AG08396 (cell line): ENCODE data around the gene PTPN11.
A peak's percentile ranks its signal among the peaks of the same experiment; 100 is the strongest.
"Not testable (repeated sequence)": the region's sequence is repeated elsewhere in the genome, so short reads cannot be mapped to it uniquely, and the experiment has no call there.

Experiments used
- DNase-seq: peaks from one replicate; pipeline ENCODE4 v3.0.0; 2012; ENCODE audit warnings: low spot score, mixed read lengths

The PTPN11 gene

DNA sequence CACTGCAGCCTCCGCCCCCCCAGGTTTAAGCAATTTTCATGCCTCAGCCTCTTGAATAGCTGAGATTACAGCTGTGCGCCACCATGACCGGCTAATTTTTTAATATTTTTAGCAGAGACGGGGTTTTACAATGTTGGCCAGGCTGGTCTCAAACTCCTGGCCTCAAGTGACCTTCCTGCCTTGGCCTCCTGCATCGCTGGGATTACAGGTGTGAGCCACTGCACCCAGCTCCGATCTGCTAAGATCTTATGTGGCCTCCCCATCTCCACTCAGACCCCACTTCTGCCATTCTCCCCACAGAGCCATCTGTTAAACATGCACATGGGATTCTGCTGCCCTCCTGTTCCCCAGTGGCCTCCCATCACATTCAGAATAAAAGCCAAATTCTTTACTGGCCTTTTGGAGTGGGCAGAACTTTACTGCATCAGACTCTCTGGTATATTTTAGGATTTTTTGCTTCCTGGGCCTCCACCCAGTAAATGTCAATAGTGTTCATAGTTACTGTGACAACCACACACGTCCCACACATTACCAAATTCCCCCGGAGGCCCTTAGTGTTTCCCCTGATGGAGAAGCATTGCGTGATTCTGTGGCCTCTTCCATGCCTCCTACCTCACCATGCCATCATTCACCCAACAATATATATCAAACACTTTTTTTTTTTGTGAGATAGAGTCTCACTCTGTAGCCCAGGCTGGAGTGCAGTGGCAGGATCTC, 96.3 kb downstream of the PTPN11 start:
- no peak for DNase-seq

DNA sequence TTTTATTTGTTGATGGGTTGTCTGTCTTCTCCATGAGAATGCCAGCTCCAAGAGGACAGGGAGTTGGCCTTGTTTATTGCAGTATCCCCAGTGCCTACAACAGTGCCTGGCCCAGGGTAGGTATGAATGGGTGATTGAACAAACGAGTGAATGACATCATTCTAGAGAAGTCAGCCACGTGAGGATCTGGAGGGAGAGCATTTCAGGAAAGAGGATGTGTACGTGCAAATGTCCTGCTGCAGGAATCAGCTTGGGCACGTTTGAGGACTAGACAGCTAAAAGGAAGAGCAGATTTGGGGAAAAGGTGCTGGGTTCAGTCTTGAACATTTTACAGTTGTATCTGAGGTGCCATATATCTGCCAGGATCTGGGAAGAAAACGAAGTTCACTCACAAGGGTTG, 97.1 kb downstream of the PTPN11 start:
- no peak for DNase-seq

GRCh38 chr12:112517730-112518364, 99.1 kb downstream of the PTPN11 start:
- no peak for DNase-seq

DNA sequence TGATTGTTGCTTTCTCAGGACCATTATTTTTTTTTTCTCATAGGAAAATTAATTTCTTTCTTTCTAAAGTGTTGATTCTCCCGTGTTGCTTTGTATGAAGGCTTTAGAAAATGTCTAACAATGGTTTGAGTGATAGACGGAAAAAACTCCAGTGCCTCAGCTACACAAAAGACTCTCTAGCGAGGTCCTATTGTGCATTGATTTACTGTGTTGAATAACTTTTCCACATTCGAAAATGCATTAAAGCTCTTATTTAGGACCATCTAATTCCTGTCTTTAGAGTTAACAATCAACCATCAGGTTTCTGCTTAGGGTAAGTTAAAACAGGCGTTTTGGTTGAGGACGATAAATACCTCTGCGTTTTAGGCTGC, 99.6 kb downstream of the PTPN11 start:
- DNase-seq: no peak

DNA sequence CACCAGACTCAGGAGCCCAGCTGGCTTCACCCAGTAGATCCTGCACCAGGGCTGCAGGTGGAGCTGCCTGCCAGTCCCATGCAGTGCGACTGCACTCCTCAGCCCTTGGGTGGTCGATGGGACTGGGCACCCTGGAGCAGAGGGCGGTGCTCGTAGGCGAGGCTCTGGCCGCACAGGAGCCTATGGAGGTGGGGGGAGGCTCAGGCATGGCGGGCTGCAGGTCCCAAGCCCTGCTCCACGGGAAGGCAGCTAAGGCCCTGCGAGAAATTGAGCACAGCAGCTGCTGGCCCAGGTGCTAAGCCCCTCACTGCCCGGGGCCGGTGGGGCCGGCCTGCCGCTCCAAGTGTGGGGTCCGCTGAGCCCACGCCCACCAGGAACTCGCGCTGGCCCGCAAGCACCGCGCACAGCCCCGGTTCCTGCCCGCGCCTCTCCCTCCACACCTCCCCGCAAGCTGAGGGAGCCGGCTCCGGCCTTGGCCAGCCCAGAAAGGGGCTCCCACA, 101.1 kb downstream of the PTPN11 start:
- not testable (repeated sequence) for DNase-seq

DNA sequence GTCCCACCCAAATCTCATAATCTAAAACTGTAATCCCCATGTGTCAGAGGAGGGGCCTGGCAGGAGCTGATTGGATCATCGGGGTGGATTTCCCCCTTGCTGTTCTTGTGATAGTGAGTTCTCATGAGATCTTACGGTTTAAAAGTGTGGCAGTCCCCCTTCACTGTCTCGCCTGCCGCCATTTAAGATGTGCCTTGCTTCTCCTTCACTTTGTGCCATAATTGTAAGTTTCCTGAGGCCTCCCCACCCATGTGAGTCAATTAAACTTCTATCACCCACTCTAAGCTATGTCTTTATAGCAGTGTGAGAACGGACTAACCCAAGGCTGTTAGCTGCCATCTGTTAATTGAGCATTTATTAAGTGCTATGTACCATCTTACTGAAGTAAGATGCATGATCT, 105.1 kb downstream of the PTPN11 start:
- no peak for DNase-seq

DNA sequence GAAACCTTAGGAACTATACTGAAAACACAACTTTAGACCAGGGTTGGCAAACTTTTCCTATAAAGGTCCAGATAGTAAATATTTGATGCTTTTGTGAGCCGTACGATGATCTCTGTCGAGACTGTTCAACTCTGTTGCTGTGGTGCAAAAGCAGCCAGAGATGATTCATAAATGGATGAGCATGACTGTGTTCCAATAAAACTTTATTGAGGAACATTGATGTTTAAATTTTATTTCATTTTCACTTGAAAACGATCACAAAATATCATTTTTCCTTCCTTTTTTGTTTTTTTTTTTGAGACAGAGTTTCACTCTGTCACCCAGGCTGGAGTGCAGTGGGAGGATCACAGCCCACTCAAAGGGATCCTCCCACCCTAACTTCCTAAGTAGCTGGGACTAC, 105.5 kb downstream of the PTPN11 start:
- no peak for DNase-seq

GRCh38 chr12:112524676-112525425, 106.1 kb downstream of the PTPN11 start:
- peak; percentile 36 for DNase-seq

- DNase-seq: no peak
Measured at GRCh38 chr12:112525426-112525809, 106.7 kb downstream of the PTPN11 start.

DNA sequence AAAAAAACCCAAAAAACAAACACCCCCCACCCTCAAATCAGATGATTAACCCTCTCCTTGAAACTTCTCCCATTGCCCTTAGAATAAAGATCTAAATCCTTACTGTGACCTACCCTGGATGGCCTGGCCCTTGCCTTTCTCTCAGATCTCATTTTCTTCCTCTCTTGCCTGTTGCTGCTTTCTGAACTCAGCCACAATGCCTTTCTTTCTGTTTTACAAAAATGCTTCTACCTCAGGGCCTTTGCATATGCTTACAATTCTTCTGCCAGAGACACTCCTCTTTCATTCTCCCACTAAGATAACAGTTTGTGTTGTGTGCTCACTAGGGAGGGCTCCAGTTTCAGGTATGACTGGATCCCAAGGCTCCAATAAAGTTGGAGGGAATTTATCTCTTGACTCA, 108.3 kb downstream of the PTPN11 start:
- DNase-seq: no peak

DNA sequence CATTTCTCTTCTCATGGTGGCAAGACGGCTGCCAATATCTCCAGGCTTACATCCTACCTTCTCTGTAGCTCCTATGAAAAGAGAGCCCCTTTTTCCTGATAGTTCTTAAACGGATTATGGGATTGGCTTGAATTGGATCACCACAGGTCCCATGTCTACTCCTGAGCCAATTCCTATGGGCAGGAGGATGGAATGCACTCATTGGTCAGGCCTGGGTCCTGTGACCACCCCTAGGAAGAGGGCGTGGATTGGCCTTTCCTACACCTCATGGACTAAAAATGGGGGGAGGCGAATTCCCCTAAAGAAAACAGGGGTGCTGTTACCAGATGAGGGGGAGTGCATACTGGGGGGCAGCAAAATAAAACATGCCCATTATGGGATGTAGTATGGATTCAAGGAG, 108.8 kb downstream of the PTPN11 start:
- no peak for DNase-seq

GRCh38 chr12:112528521-112528920, 109.8 kb downstream of the PTPN11 start:
- DNase-seq: no peak

GRCh38 chr12:112530941-112531340, 112.2 kb downstream of the PTPN11 start:
- no peak for DNase-seq

DNA sequence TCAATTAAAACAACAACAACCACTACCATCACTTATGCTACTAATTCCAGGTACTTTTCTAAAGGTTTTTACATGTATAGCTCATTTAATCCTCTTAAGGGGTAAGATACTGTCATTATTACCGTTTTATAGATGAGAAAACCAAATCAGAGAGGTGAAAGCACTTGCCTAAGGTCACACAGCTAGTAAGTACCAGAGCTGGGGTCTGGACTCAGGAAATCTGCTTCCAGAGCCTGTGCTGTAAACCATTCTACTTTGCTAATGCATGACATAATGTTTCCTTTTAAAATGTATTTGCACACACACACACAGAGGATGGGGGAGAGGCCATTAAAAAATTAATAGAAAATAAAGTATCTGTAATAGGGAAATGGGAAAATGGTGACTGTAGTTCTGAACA, 113.4 kb downstream of the PTPN11 start:
- DNase-seq: no peak

- no peak for DNase-seq
Measured at GRCh38 chr12:112533528-112533927, 114.8 kb downstream of the PTPN11 start.

- DNase-seq: no peak
Measured at GRCh38 chr12:112535017-112535416, 116.3 kb downstream of the PTPN11 start.

DNA sequence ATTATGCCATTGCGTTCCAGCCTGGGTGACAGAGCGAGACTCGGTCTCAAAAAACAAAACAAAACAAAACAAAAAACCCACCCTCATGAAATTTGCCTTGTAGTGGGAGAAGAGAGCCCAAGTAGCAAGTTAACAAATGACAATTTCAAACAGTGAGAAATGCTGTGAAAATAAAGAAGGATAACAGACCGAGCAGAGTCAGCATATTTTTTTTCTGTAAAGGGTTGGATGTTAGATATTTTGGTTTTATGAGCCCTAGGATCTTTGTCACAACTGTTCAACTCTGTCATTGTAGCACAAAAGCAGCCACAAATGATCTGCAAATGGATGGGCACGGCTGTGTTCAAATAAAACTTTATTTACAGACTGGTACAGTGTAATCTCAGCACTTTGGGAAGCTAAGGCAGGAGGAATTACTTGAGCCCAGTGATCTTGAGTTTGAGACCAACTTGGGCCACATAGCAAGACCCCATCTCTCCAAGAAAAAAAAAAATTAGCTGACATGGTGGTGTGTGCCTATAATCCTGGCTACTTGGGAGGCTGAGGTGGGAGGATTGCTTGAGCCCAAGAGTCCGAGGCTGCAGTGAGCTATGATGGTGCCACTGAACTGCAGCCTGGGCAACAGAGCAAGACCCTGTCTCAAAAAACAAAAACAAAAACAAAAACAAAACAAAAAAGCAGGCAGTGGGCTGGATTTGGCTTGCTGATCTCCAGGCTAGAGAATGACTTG, 117.1 kb downstream of the PTPN11 start:
- DNase-seq: no peak

- no peak for DNase-seq
Measured at GRCh38 chr12:112536367-112536730, 117.6 kb downstream of the PTPN11 start.

DNA sequence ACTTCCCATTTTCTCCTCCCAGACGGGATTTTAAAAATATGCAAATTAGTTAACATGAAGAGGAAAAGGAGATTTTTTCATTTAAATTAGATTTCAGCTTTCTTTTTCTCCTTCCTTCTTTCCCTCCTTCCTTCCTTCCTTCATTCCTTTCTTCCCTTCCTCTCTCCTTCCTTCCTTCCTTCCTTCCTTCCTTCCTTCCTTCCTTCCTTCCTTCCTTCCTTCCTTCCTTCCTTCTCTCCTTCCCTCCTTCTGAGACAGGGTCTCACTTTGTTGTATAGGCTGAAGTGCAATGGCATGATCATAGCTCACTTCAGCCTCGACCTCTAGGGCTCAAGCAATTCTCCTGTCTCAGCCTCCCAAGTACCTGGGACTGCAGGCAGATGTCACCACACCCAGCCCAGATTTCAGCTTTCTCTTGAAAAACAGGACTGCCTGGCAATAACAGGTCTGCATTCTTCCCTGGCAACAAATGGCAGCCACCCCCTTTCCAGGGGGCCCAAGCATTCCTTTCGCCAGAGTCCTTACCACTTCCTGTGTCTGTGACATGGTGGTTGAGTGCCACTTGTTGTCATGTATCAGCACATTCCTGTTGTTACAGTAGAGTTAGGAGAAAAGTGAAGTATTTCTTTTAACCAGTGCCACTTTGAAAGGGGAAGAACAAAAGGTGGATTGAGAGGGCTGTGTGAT, 119.1 kb downstream of the PTPN11 start:
- peak; percentile 62 for DNase-seq

DNA sequence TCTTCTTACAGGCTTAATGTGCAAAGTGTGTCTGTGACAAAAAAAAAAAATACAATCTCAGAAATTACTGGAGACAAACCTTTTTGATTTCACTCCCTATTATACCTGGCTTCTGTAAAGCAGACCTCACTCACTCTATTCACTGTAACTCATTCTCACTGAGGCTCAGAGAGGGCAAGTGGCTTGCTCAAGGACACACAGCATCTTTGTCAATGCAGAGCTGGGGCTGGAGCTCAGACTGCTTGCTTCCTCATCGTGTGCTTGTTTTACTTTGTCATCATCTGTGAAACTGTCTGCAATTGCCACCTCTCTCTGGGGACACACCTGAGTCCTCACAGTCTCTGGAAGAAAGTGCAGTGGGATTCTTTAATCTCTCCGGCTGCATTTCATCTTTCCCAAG, 120.0 kb downstream of the PTPN11 start:
- DNase-seq: no peak

DNA sequence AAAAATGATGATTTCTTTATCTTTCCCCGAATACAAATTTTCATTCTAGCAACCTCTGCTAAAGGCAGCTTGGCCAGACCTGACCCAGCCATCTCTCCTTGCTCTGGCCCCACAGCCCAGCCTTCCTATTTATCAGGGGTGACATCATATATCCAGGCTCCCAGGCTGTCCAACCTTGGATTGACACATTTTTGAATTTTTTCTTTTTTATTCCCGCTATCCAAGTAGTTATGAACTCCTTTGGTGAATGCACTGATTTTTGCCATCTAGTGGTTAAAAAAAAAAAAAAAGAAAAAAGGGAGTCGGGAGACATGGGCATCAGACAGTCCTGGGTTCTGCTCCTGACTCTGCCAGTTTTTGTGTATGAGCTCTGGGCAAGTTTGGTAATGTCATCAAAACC, 120.5 kb downstream of the PTPN11 start:
- no peak for DNase-seq

- no peak for DNase-seq
Measured at GRCh38 chr12:112540021-112540420, 121.3 kb downstream of the PTPN11 start.
